OCI-LY7 (cell line): ENCODE results near the gene BSDC1.

Source experiments
- EZH2phosphoT487 ChIP-seq: fragments of 200-600 bp; sonication (generic); IDR thresholded peaks from 2 replicates; pipeline ENCODE4 v1.6.1; 2018; ENCODE audit warnings: low read depth, borderline replicate concordance, mild to moderate bottlenecking, mixed run types, antibody characterized with exemption, low read length, moderate library complexity, mixed read lengths
- TF ChIP-seq, protein P1 (sequence below): fragments of 200-600 bp; sonication (generic); conservative IDR thresholded peaks from 2 replicates; pipeline ENCODE4 v1.5.1; 2014; ENCODE audit warnings: mild to moderate bottlenecking, antibody characterized with exemption, low read length, moderate library complexity, mixed read lengths

DNA sequence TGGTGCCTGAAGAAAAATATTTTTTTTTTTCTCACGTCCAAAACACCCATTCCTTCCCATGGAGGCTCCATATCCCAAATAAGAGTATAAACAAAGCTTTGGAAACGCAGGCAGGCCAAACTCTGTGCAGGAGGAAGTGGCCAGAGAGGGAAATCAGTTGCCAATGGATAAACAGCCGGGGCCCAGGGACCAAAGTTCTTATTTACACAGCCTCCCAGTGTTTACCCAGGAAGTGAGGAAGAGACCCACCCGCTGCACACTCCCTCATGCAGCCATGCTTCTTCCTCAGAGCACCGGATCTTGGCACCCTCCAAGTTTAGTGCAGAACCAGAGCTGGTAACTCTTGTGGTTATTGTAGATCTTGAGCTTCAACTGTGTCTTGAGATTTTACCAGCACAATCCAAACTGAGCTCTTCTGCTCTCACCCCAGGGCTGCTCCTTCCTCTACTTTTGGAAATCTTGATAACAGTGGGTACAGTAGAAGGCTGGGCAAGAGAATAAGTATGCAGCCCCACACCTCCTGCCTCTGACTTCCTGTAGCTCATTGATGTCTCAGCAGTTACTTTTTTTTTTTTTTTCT is 72.4 kb downstream of the BSDC1 start:
- TF ChIP-seq, protein P1, sequence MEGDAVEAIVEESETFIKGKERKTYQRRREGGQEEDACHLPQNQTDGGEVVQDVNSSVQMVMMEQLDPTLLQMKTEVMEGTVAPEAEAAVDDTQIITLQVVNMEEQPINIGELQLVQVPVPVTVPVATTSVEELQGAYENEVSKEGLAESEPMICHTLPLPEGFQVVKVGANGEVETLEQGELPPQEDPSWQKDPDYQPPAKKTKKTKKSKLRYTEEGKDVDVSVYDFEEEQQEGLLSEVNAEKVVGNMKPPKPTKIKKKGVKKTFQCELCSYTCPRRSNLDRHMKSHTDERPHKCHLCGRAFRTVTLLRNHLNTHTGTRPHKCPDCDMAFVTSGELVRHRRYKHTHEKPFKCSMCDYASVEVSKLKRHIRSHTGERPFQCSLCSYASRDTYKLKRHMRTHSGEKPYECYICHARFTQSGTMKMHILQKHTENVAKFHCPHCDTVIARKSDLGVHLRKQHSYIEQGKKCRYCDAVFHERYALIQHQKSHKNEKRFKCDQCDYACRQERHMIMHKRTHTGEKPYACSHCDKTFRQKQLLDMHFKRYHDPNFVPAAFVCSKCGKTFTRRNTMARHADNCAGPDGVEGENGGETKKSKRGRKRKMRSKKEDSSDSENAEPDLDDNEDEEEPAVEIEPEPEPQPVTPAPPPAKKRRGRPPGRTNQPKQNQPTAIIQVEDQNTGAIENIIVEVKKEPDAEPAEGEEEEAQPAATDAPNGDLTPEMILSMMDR, result no peak
- TF ChIP-seq EZH2phosphoT487, result no peak
